ENCODE results near the gene CDH13. TPM values are rescaled to one million over a fixed set of nuclear protein-coding genes. Genes with fewer than 3 reads are reported as not detected.

The CDH13 gene
- total and polyA plus RNA-seq, 2 of the 8 experiments (the other 6 are each of a cell fraction or from before 2014, with no cell fraction given) = 2.3 to 2.4 TPM

- TF ChIP-seq CHD7 (IDR thresholded peaks at IDR 0.05; ENCODE audit: insufficient replicate concordance, low read length) (no peak), TEAD4 (IDR thresholded peaks at IDR 0.05; ENCODE audit: low read depth, low read length) (no peak), HDAC2 (IDR thresholded peaks at IDR 0.05; ENCODE audit: borderline replicate concordance in 1 of 2, low read depth in 2 of 2, low read length in 2 of 2) (no peak), BRCA1 (IDR thresholded peaks at IDR 0.05; ENCODE audit: low read depth, low read length) (no peak), CHD1 (IDR thresholded peaks at IDR 0.05; ENCODE audit: low read depth, low read length) (no peak), BCL11A (IDR thresholded peaks at IDR 0.05; ENCODE audit: low read depth in 2 of 2, low read length in 2 of 2) (no peak), E2F6 (IDR thresholded peaks at IDR 0.05) (no peak), CHD2 (IDR thresholded peaks at IDR 0.05; ENCODE audit: low read length) (no peak), GABPA (IDR thresholded peaks at IDR 0.05; ENCODE audit: borderline replicate concordance, insufficient read depth, low read length) (no peak)
Observed at GRCh38 chr16:82660075-82660645, 33.4 kb downstream of the CDH13 start (continued).
